GM12873 (cell line): ENCODE data around the gene ADAMTS17.

Experiments
- CTCF ChIP-seq: IDR thresholded peaks from 2 replicates; pipeline ENCODE4 v1.5.1; 2012; ENCODE audit warnings: low read depth, mild to moderate bottlenecking, moderate library complexity, low read length, control low read depth; ENCODE audit not compliant: insufficient read depth; ENCODE audit errors: missing control alignments

The ADAMTS17 gene

GRCh38 chr15:100018191-100018590, 323.6 kb downstream of the ADAMTS17 start:
- no peak for TF ChIP-seq CTCF

GRCh38 chr15:100017140-100017539, 324.6 kb downstream of the ADAMTS17 start:
- TF ChIP-seq CTCF = no peak

- TF ChIP-seq CTCF = no peak
Observed at GRCh38 chr15:100016632-100017031, 325.1 kb downstream of the ADAMTS17 start.

GRCh38 chr15:100011235-100011634, 330.5 kb downstream of the ADAMTS17 start:
- no peak for TF ChIP-seq CTCF

GRCh38 chr15:100009372-100009771, 332.4 kb downstream of the ADAMTS17 start:
- TF ChIP-seq CTCF = no peak

- no peak for TF ChIP-seq CTCF
Observed at GRCh38 chr15:100008258-100008657, 333.5 kb downstream of the ADAMTS17 start.

- TF ChIP-seq CTCF = no peak
Observed at GRCh38 chr15:100007609-100008008, 334.2 kb downstream of the ADAMTS17 start.
